ENCODE data around the gene GNA15. TPM values are rescaled to one million over a fixed set of nuclear protein-coding genes. Genes with fewer than 3 reads are reported as not detected.
"Not testable (repeated sequence)": the region's sequence is repeated elsewhere in the genome, so short reads cannot be mapped to it uniquely, and the experiment has no call there.

Gene GNA15
- polyA plus RNA-seq, 3 donors, result 38.7 to 45.0 (median 41.3) TPM

DNA sequence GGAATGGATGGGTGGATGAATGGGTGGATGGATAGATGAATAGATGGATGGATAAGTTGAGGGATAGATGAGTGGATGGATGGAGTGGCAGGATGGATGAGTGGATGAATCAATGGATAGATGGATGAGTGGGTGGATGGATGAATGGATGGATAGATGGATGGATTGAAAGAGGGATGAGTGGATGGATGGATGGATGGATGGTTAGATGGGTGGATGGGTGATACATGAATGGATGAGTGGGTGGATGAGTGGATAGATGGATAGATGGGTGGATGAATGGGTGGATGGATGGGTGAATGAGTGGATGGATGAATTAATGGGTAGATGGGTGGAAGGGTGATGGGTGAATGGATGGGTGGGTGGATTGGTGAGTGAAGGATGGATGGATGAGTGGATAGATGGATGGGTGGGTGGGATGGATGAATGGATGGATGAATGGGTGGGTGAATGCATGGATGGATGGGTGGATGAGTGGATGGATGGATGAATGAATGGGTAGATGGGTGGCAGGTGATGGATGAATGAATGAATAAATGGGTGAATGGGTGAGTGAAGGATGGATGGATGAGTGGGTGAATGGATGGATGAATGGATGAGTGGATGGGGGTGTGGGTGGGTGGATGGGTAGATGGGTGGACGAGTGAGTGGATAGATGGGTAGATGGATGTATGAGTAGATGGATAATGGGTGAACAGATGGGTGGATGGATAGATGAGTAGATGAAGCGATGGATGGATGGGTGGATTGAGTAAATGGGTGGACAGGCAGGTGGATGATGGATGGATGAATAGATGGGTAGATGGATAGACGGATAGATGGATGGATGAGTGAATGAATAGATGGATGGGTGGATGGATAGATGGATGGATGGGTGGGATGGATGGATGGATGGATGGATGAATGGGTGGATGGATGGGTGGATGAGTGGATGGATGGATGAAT lies 17.7 kb downstream of the GNA15 start:
- no peak overlapping the region for H3K27ac ChIP-seq (ENCODE audit: low read depth in 1 of 2, low read length in 2 of 2)
- TF ChIP-seq, protein P1, sequence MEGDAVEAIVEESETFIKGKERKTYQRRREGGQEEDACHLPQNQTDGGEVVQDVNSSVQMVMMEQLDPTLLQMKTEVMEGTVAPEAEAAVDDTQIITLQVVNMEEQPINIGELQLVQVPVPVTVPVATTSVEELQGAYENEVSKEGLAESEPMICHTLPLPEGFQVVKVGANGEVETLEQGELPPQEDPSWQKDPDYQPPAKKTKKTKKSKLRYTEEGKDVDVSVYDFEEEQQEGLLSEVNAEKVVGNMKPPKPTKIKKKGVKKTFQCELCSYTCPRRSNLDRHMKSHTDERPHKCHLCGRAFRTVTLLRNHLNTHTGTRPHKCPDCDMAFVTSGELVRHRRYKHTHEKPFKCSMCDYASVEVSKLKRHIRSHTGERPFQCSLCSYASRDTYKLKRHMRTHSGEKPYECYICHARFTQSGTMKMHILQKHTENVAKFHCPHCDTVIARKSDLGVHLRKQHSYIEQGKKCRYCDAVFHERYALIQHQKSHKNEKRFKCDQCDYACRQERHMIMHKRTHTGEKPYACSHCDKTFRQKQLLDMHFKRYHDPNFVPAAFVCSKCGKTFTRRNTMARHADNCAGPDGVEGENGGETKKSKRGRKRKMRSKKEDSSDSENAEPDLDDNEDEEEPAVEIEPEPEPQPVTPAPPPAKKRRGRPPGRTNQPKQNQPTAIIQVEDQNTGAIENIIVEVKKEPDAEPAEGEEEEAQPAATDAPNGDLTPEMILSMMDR (IDR thresholded peaks at IDR 0.05), result no peak
- 100% methylated on average over 3 of the region's 3 CpGs for WGBS (ENCODE audit: insufficient coverage)
- H3K9ac ChIP-seq (ENCODE audit: insufficient read depth, low read length, poor library complexity, severe bottlenecking), result no peak overlapping the region
- H3K36me3 ChIP-seq (replicated peaks in 1 of 2; ENCODE audit: control insufficient read depth in 1 of 2, insufficient read depth in 2 of 2, low read length in 2 of 2), result peaks cover 78 to 90% of the 10 kb centered on the region in 2 donors
- Mint-ChIP-seq H3K4me1 (no peaks in the 10 kb centered on the region), H3K9me3 (peaks cover 0 to 2% (median 0%) of the 10 kb centered on the region in 7 donors), H3K36me3 (peaks cover 27 to 49% of the 10 kb centered on the region in 2 donors), H3K27ac (no peak overlapping the region), H3K4me3 (no peak overlapping the region), H3K27me3 (ENCODE audit: low read depth in 3 of 3) (peaks cover 0 to 2% (median 2%) of the 10 kb centered on the region in 3 donors)
- intact Hi-C loops (cut with micrococcal nuclease), result no loop called here
- peaks cover 75% of the 10 kb centered on the region for H4K20me1 ChIP-seq (ENCODE audit: insufficient read depth, low read length)
- no peak overlapping the region for H3K4me2 ChIP-seq (replicated peaks; ENCODE audit: extremely low read depth, low read length, poor library complexity, severe bottlenecking)
- H3K9me3 ChIP-seq (replicated peaks in 1 of 2; ENCODE audit: control insufficient read depth in 1 of 2, insufficient read depth in 1 of 2, low read length in 2 of 2), result no peaks in the 10 kb centered on the region
- H3K4me1 ChIP-seq (ENCODE audit: control insufficient read depth in 1 of 2, insufficient read depth in 2 of 2, low read length in 2 of 2), result peaks cover 11 to 21% of the 10 kb centered on the region in 2 donors
- no peak for DNase-seq
- H3K27me3 ChIP-seq (ENCODE audit: control insufficient read depth in 2 of 2, insufficient read depth in 2 of 2, low read length in 2 of 2), result no peaks in the 10 kb centered on the region
- H3K79me2 ChIP-seq (ENCODE audit: insufficient read depth, low read length), result peaks cover 17% of the 10 kb centered on the region
- no peak overlapping the region for H3K4me3 ChIP-seq (replicated peaks in 1 of 3; ENCODE audit: low read depth in 2 of 3, low read length in 3 of 3)
- H2AFZ ChIP-seq (ENCODE audit: insufficient read depth, low read depth, low read length, poor library complexity, severe bottlenecking), result no peak overlapping the region

- DNase-seq; H3K27ac Mint-ChIP-seq; H2AFZ ChIP-seq (ENCODE audit: insufficient read depth, low read depth, low read length, poor library complexity, severe bottlenecking); H3K4me1 Mint-ChIP-seq; H3K9me3 Mint-ChIP-seq; H3K4me3 Mint-ChIP-seq; H3K27me3 ChIP-seq (ENCODE audit: control insufficient read depth in 2 of 2, insufficient read depth in 2 of 2, low read length in 2 of 2); H3K27me3 Mint-ChIP-seq (ENCODE audit: low read depth in 3 of 3); intact Hi-C loops (cut with micrococcal nuclease); H3K9me3 ChIP-seq (replicated peaks in 1 of 2; ENCODE audit: control insufficient read depth in 1 of 2, insufficient read depth in 1 of 2, low read length in 2 of 2): not testable (repeated sequence)
- Histone ChIP-seq H3K36me3 (replicated peaks in 1 of 2; ENCODE audit: control insufficient read depth in 1 of 2, insufficient read depth in 2 of 2, low read length in 2 of 2) (peaks cover 72 to 88% of the 10 kb centered on the region in 2 donors), H3K4me1 (ENCODE audit: control insufficient read depth in 1 of 2, insufficient read depth in 2 of 2, low read length in 2 of 2) (peaks cover 11 to 21% of the 10 kb centered on the region in 2 donors), H3K9ac (ENCODE audit: insufficient read depth, low read length, poor library complexity, severe bottlenecking) (peak overlapping the region; percentile 41), H3K79me2 (ENCODE audit: insufficient read depth, low read length) (peaks cover 13% of the 10 kb centered on the region), H3K27ac (ENCODE audit: low read depth in 1 of 2, low read length in 2 of 2) (peak overlapping the region; percentile 50 to 81), H3K4me2 (replicated peaks; ENCODE audit: extremely low read depth, low read length, poor library complexity, severe bottlenecking) (peak overlapping the region; percentile 39), H3K4me3 (replicated peaks in 1 of 3; ENCODE audit: low read depth in 2 of 3, low read length in 3 of 3) (peak overlapping the region in 1 of 3 experiments; percentile 2), H4K20me1 (ENCODE audit: insufficient read depth, low read length) (peaks cover 66% of the 10 kb centered on the region)
- 94% methylated on average over 3 of the region's 3 CpGs for WGBS (ENCODE audit: insufficient coverage)
- peaks cover 18 to 46% of the 10 kb centered on the region in 2 donors for H3K36me3 Mint-ChIP-seq
These were observed 18.6 kb downstream of the GNA15 start for GRCh38 chr19:3154447-3154846.
